WI38 (cell line): ENCODE results near the gene MAPKAP1.

Experiments
- H3K4me3 ChIP-seq: 2 replicates; pipeline ENCODE4 v1.5.1; 2011; ENCODE audit warnings: low read depth, mild to moderate bottlenecking, control low read depth, low read length
- TF ChIP-seq, protein P1 (sequence below): IDR thresholded peaks from 2 replicates; pipeline ENCODE4 v1.5.1; 2012; ENCODE audit warnings: low read depth, mild to moderate bottlenecking, control low read depth, low read length

MAPKAP1 gene

DNA sequence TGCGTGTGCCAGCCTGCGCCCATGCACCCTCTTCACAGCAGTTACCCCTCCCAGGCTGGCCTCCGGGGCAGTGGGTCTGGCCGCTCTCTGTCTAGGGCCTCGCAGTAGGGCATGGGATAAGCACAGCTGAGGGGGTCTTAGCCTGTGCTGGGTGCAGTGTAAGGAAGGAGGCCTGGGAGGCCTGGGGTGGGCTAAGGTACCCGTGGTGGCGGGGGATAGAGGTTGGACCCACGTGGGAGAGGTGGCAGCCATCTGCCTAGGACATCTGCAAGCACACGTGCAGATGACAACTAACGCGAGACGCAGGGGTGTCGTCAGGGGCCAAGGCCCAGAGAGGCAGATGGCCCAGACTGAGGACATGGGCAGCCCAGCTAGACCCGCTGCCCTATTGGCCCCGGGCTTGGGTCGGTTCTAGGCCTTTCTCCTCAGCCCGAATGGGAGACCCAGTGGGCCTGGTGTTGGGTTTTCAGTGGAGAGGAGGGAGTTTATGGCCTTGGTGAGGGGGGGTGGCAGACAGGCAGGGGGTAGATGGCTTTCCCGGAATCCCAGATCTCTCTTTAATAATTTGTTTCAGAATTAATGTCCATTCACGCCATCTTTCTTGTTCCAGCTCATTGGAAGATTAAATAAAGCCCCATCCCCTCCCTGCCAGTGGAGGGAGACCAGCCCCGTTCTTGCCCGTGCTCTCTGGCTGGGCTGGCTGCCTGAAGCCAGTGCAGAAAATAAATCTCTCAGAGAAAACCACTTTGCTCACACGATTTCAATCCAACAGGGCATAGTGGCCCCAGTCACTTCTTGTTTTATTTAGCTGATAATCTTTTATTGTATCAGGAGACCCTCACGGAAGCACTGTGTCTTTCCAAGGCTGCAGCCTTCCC is 291.2 kb downstream of the MAPKAP1 start:
- no peak overlapping the region for H3K4me3 ChIP-seq
- TF ChIP-seq, protein P1, sequence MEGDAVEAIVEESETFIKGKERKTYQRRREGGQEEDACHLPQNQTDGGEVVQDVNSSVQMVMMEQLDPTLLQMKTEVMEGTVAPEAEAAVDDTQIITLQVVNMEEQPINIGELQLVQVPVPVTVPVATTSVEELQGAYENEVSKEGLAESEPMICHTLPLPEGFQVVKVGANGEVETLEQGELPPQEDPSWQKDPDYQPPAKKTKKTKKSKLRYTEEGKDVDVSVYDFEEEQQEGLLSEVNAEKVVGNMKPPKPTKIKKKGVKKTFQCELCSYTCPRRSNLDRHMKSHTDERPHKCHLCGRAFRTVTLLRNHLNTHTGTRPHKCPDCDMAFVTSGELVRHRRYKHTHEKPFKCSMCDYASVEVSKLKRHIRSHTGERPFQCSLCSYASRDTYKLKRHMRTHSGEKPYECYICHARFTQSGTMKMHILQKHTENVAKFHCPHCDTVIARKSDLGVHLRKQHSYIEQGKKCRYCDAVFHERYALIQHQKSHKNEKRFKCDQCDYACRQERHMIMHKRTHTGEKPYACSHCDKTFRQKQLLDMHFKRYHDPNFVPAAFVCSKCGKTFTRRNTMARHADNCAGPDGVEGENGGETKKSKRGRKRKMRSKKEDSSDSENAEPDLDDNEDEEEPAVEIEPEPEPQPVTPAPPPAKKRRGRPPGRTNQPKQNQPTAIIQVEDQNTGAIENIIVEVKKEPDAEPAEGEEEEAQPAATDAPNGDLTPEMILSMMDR: no peak

DNA sequence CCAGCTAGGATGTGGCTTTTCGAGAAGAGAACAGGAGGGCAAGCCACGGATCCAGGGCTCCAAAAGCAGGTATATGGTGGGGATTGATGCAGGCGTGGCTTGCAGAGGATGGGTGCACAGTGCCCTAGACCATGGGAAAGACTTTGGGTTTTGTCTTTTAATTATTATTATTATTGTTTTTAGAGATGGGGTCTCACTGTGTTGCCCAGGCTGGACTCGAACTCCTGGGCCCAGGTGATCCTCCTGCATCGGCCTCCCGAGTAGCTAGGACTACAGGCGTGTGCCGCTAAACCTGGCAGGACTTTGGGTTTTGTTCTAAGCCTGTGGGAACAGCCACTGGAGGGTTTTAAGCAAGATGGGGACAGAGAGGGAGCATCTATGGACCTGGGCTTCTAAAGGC is 293.4 kb downstream of the MAPKAP1 start:
- TF ChIP-seq, protein P1: no peak
- no peak overlapping the region for H3K4me3 ChIP-seq

DNA sequence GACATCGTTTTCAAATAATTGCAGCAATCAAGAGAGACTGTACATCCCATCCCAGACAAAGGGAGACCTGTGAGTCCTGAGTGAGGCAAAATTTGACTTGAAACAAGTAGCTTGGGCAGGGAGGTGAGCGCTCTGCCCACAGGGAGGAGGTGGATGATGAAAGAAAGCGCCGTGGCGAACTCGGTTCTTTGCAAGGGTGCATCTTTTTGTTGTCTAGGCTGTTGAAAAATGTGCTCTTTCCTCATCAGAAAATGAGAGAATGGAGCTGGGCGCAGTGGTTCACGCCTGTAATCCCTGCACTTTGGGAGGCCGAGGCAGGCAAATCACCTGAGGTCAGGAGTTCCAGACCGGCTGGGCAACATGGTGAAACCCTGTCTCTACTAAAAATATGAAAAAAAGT is 294.8 kb downstream of the MAPKAP1 start:
- TF ChIP-seq, protein P1: no peak
- no peak overlapping the region for H3K4me3 ChIP-seq

DNA sequence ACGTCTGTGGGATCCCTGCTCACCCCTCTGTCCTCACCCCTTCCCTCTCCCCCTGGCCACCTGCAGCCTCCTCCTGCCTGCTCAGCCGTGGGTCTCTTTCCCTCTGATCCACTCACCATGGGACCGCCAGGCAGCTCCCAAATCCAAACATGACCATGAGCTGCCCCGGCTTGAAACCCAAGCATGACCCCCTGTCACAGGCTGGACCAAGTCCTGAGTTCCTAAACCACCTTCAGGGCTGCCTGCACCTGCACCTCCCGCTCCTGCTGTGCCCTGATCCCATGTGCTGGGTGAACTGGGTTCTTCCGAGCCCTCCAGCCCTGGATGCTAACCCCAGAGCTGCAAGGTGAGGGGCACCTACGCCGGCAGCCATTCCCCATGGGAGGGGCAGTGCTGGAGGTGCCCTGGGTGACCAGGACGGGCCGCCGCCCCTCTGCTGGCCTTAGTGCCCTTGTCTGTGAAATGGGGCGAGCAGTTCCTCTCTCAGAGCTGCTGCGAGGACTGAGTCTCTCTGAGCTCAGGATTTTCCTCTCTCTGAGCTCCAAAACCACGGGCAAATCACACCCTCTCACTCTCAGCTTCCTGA is 295.7 kb downstream of the MAPKAP1 start:
- TF ChIP-seq, protein P1: no peak
- H3K4me3 ChIP-seq: no peak overlapping the region

DNA sequence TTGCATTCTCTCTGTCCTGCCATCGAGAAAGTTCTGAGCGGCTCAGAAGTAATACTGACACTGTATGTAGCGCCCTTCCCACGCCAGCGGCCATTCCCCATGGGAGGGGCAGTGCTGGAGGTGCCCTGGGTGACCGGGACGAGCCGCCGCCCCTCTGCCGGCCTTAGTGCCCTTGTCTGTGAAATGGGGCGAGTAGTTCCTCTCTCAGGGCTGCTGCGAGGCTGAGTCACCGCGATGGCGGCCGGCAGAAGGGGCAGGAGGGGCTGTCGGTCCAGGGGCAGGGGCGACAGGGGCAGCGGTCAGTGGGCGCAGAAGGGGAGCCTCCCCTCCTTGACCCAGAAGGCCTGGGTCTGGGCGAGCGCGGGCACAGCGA is 296.5 kb downstream of the MAPKAP1 start:
- TF ChIP-seq, protein P1: no peak
- H3K4me3 ChIP-seq: no peak overlapping the region

DNA sequence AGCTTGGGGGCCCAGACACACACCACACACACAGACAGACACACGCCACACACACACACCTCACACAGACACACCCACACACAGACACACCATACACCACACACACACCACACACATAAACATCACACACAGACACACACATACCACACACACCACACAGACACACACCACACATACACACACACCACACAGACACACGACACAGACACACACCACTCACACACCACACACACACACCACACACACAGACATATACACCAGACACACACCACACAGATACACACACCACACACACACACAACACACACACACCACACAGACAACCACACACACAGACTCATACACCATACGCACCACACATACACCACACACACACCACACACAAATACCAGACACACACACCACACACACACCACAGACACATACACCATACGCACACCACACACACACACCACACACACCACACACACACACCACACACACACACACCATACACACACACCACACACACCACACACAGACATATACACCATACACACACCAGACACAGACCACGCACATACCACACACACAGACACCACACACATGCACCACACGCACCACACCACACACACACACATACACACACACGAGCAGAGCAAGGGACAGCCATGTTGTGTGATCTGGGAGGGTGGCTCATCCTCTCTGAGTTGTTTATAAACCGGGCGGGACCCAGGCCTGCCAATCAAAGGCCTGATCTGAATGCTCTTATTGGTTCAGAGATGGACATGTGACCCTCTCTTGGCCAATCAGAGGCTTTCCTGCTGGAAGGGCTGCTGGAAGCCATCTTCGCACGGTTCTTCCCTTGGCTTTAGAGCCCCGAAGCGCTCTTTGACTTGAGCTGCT is 297.1 kb downstream of the MAPKAP1 start:
- H3K4me3 ChIP-seq: no peak overlapping the region
- TF ChIP-seq, protein P1: no peak

DNA sequence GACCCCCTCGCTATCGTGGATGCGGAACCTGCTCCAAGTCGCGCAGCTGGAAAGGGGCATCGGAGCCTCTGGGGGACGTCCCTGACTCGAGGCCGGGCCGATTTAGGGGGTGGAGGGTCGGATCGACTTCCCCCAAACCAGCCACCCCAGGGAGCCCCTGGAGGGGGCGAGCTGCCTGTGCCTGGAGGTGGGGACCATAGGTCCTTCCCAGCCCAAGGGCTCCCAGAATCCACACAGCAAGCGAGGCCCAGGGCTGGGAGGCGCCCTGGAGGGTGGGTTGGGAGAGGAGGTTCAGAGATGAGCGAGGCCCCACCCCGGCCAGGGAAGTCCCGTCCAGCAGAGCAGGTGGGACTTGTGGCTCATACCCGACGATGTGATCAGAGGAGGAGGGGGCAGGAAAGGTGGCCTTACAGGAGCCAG is 297.8 kb downstream of the MAPKAP1 start:
- no peak overlapping the region for H3K4me3 ChIP-seq
- TF ChIP-seq, protein P1: no peak
